ENCODE results near the gene CCNJL.

CCNJL gene

GRCh38 chr5:160271836-160272235, 40.5 kb downstream of the CCNJL start:
- Mint-ChIP-seq H3K4me1 (ENCODE audit: low read depth) (peaks cover 28% of the 10 kb centered on the region), H3K4me3 (no peak overlapping the region), H3K36me3 (ENCODE audit: low read depth) (no peaks in the 10 kb centered on the region), H3K27me3 (peaks cover 29% of the 10 kb centered on the region), H3K9me3 (no peaks in the 10 kb centered on the region), H3K27ac (no peak overlapping the region)
- intact Hi-C loops (cut with micrococcal nuclease), result no loop called here

- H3K36me3 Mint-ChIP-seq (ENCODE audit: low read depth), result no peaks in the 10 kb centered on the region
Measured at GRCh38 chr5:160271396-160271795, 41.0 kb downstream of the CCNJL start.

GRCh38 chr5:160270704-160271103, 41.7 kb downstream of the CCNJL start:
- H3K36me3 Mint-ChIP-seq (ENCODE audit: low read depth), result no peaks in the 10 kb centered on the region
- H3K27me3 Mint-ChIP-seq, result peaks cover 39% of the 10 kb centered on the region
- H3K4me1 Mint-ChIP-seq (ENCODE audit: low read depth), result peaks cover 28% of the 10 kb centered on the region
- no peak overlapping the region for H3K4me3 Mint-ChIP-seq
- H3K27ac Mint-ChIP-seq, result no peak overlapping the region
- intact Hi-C loops (cut with micrococcal nuclease), result no loop called here
- no peaks in the 10 kb centered on the region for H3K9me3 Mint-ChIP-seq

More at GRCh38 chr5:160271396-160271795, 41.0 kb downstream of the CCNJL start:
- H3K4me3 Mint-ChIP-seq, result no peak overlapping the region
- H3K9me3 Mint-ChIP-seq, result no peaks in the 10 kb centered on the region
- no peak overlapping the region for H3K27ac Mint-ChIP-seq
- intact Hi-C loops (cut with micrococcal nuclease), result no loop called here
- peaks cover 28% of the 10 kb centered on the region for H3K4me1 Mint-ChIP-seq (ENCODE audit: low read depth)
- peaks cover 33% of the 10 kb centered on the region for H3K27me3 Mint-ChIP-seq

GRCh38 chr5:160269017-160269416, 43.3 kb downstream of the CCNJL start:
- H3K36me3 Mint-ChIP-seq (ENCODE audit: low read depth), result no peaks in the 10 kb centered on the region
- no peak overlapping the region for H3K4me3 Mint-ChIP-seq
- H3K9me3 Mint-ChIP-seq, result no peaks in the 10 kb centered on the region
- H3K27me3 Mint-ChIP-seq, result peaks cover 41% of the 10 kb centered on the region
- intact Hi-C loops (cut with micrococcal nuclease), result loop anchor here (5.0 kb wide), 1 partner anchor 63 kb away; no protein-coding TSS in a partner anchor
- H3K4me1 Mint-ChIP-seq (ENCODE audit: low read depth), result peaks cover 21% of the 10 kb centered on the region
- H3K27ac Mint-ChIP-seq, result no peak overlapping the region

GRCh38 chr5:160268121-160268520, 44.2 kb downstream of the CCNJL start:
- Mint-ChIP-seq H3K27me3 (peaks cover 44% of the 10 kb centered on the region), H3K4me3 (no peak overlapping the region), H3K4me1 (ENCODE audit: low read depth) (peaks cover 21% of the 10 kb centered on the region), H3K27ac (no peak overlapping the region), H3K36me3 (ENCODE audit: low read depth) (no peaks in the 10 kb centered on the region), H3K9me3 (no peaks in the 10 kb centered on the region)
- intact Hi-C loops (cut with micrococcal nuclease), result loop anchor here (5.0 kb wide), 1 partner anchor 64 kb away; no protein-coding TSS in a partner anchor

GRCh38 chr5:160266752-160267345, 45.5 kb downstream of the CCNJL start:
- H3K9me3 Mint-ChIP-seq, result no peaks in the 10 kb centered on the region
- intact Hi-C loops (cut with micrococcal nuclease), result loop anchor here (5.0 kb wide), 1 partner anchor 65 kb away; no protein-coding TSS in a partner anchor
- H3K27me3 Mint-ChIP-seq, result peaks cover 49% of the 10 kb centered on the region
- no peak overlapping the region for H3K27ac Mint-ChIP-seq
- H3K36me3 Mint-ChIP-seq (ENCODE audit: low read depth), result no peaks in the 10 kb centered on the region
- H3K4me3 Mint-ChIP-seq, result no peak overlapping the region
- H3K4me1 Mint-ChIP-seq (ENCODE audit: low read depth), result peaks cover 28% of the 10 kb centered on the region

- no peaks in the 10 kb centered on the region for H3K9me3 Mint-ChIP-seq
- H3K4me1 Mint-ChIP-seq (ENCODE audit: low read depth), result peaks cover 31% of the 10 kb centered on the region
- H3K27ac Mint-ChIP-seq, result no peak overlapping the region
- intact Hi-C loops (cut with micrococcal nuclease), result loop anchor here (5.0 kb wide), 1 partner anchor 66 kb away; no protein-coding TSS in a partner anchor
- H3K27me3 Mint-ChIP-seq, result peaks cover 49% of the 10 kb centered on the region
- no peak overlapping the region for H3K4me3 Mint-ChIP-seq
- H3K36me3 Mint-ChIP-seq (ENCODE audit: low read depth), result no peaks in the 10 kb centered on the region
Measured at GRCh38 chr5:160266044-160266443, 46.3 kb downstream of the CCNJL start.

- H3K36me3 Mint-ChIP-seq (ENCODE audit: low read depth), result no peaks in the 10 kb centered on the region
- H3K4me1 Mint-ChIP-seq (ENCODE audit: low read depth), result peaks cover 26% of the 10 kb centered on the region
- no peak overlapping the region for H3K27ac Mint-ChIP-seq
- no peaks in the 10 kb centered on the region for H3K9me3 Mint-ChIP-seq
- peaks cover 58% of the 10 kb centered on the region for H3K27me3 Mint-ChIP-seq
- no peak overlapping the region for H3K4me3 Mint-ChIP-seq
- intact Hi-C loops (cut with micrococcal nuclease), result no loop called here
Measured at GRCh38 chr5:160263326-160263855, 49.0 kb downstream of the CCNJL start.

- H3K4me1 Mint-ChIP-seq (ENCODE audit: low read depth), result peaks cover 19% of the 10 kb centered on the region
- H3K36me3 Mint-ChIP-seq (ENCODE audit: low read depth), result no peaks in the 10 kb centered on the region
- intact Hi-C loops (cut with micrococcal nuclease), result no loop called here
- no peak overlapping the region for H3K27ac Mint-ChIP-seq
- H3K9me3 Mint-ChIP-seq, result no peaks in the 10 kb centered on the region
- peaks cover 51% of the 10 kb centered on the region for H3K27me3 Mint-ChIP-seq
- H3K4me3 Mint-ChIP-seq, result no peak overlapping the region
Measured at GRCh38 chr5:160262151-160263074, 50.0 kb downstream of the CCNJL start.

GRCh38 chr5:160260881-160261815, 51.2 kb downstream of the CCNJL start:
- Mint-ChIP-seq H3K4me3 (no peak overlapping the region), H3K9me3 (no peaks in the 10 kb centered on the region), H3K4me1 (ENCODE audit: low read depth) (peaks cover 19% of the 10 kb centered on the region), H3K27me3 (peaks cover 40% of the 10 kb centered on the region), H3K27ac (no peak overlapping the region), H3K36me3 (ENCODE audit: low read depth) (no peaks in the 10 kb centered on the region)
- intact Hi-C loops (cut with micrococcal nuclease), result no loop called here

GRCh38 chr5:160260006-160260775, 52.2 kb downstream of the CCNJL start:
- peaks cover 19% of the 10 kb centered on the region for H3K4me1 Mint-ChIP-seq (ENCODE audit: low read depth)
- intact Hi-C loops (cut with micrococcal nuclease), result no loop called here
- peaks cover 37% of the 10 kb centered on the region for H3K27me3 Mint-ChIP-seq
- no peaks in the 10 kb centered on the region for H3K9me3 Mint-ChIP-seq
- no peak overlapping the region for H3K4me3 Mint-ChIP-seq
- no peak overlapping the region for H3K27ac Mint-ChIP-seq
- no peaks in the 10 kb centered on the region for H3K36me3 Mint-ChIP-seq (ENCODE audit: low read depth)

- no peaks in the 10 kb centered on the region for H3K36me3 Mint-ChIP-seq (ENCODE audit: low read depth)
- intact Hi-C loops (cut with micrococcal nuclease), result no loop called here
- H3K9me3 Mint-ChIP-seq, result no peaks in the 10 kb centered on the region
- H3K4me3 Mint-ChIP-seq, result no peak overlapping the region
- H3K27me3 Mint-ChIP-seq, result peaks cover 35% of the 10 kb centered on the region
- H3K4me1 Mint-ChIP-seq (ENCODE audit: low read depth), result peaks cover 19% of the 10 kb centered on the region
- H3K27ac Mint-ChIP-seq, result no peak overlapping the region
Measured at GRCh38 chr5:160259341-160259740, 53.0 kb downstream of the CCNJL start.

- Mint-ChIP-seq H3K9me3 (no peaks in the 10 kb centered on the region), H3K4me3 (no peak overlapping the region), H3K36me3 (ENCODE audit: low read depth) (no peaks in the 10 kb centered on the region), H3K27ac (no peak overlapping the region), H3K4me1 (ENCODE audit: low read depth) (no peaks in the 10 kb centered on the region), H3K27me3 (peaks cover 5% of the 10 kb centered on the region)
- intact Hi-C loops (cut with micrococcal nuclease), result no loop called here
Measured at GRCh38 chr5:160254706-160255105, 57.7 kb downstream of the CCNJL start.
